ENCODE data around the gene ADAMTS17.

DNA sequence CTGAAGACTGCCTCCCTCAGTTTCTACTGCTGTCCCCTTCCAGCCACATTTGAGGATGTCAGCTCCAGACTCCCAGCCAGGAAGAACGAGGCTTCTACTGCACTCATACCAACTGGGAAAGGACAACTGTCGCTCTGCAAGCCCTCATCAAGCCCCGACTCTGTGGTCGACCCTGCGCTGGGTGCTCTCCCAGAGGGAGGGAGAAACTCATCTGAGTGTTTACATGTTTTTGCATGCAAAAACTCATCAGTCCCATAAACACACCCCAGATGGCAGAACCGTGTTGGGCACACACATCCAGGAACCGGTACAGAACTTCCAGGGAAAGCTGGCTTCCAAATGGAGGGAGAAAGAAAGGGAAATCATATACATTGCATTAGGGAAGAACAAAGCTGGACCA is 43.5 kb downstream of the ADAMTS17 start:
- TF ChIP-seq POLR2A (IDR thresholded peaks at IDR 0.05; ENCODE audit: low read depth, low read length) (no peak), POLR2AphosphoS5 (IDR thresholded peaks at IDR 0.05; ENCODE audit: low read depth, low read length) (no peak)
